Measurements from ENCODE around the gene ANAPC15. TPM values are rescaled to one million over a fixed set of nuclear protein-coding genes. Genes with fewer than 3 reads are reported as not detected.

The ANAPC15 gene
- total RNA-seq, 1 donor from 2014 or later = 21.4 TPM

DNA sequence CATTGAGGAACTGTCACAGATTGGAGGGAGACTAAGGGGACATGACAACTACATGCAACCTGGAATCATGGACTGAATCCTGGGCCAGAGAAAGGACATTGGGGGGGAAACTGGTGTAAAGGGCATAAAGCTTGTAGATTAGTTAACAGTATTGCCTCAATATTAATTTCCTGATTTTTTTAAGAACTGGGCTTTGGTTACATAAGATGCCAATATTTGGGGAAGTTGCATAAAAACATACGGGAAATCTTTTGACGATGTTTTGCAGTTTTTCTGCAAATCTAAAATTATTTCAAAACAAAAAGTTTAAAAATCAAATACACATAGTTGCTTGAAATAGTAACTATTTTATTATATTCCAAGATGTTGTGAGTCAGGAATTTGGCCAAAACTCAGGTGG is 20.2 kb upstream of the ANAPC15 start:
- no peak for ATAC-seq
- intact Hi-C loops (cut with DNase I) = no loop called here

GRCh38 chr11:72129381-72129780 is 16.9 kb upstream of the ANAPC15 start:
- DNase-seq (ENCODE audit: low spot score) = no peak
- ATAC-seq = no peak
- intact Hi-C loops (cut with DNase I) = no loop called here

More for the DNA sequence above, 20.2 kb upstream of the ANAPC15 start:
- no peak for DNase-seq (ENCODE audit: low spot score)

DNA sequence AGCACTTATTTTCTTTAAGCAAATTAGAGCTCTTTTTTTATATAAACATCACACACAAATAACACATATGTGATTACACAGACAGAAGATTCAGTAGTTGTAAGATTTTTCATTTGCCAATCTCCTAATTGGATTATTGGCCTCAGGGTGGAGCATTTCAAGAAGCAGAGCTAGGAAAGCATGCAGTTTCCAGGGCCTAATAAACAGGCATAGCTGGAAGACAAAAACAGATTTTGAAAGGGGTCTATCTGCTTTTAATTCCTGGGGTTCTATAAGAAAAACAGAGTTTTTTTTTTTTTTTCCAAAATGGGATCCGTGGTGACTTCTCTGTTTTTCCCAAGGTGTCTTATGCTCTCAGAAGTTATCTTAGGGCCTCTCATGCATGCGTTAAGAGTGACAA is 15.4 kb upstream of the ANAPC15 start:
- ATAC-seq (no peak), DNase-seq (ENCODE audit: low spot score) (no peak)
- intact Hi-C loops (cut with DNase I) = no loop called here

DNA sequence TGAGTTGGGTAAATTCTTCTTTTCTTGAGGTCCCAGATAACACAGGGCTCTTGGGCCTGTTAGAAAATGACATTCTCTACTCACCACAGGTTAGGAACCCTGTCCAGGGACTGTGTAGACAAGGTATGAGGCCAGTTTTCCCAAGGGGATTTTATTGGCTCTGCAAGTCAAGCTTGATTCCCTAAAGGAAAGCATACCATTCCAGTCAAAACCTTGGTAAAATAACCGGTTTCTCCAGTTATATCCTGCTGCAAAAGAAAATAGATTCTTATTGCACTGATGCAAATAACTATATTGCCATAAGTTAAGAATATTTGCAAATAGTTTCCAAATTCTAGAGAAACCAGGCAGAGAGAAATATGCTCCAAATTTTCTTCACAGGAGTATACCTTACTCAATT is 13.5 kb upstream of the ANAPC15 start:
- intact Hi-C loops (cut with DNase I) = no loop called here
- ATAC-seq (no peak), DNase-seq (ENCODE audit: low spot score) (no peak)

- DNase-seq (ENCODE audit: low spot score) (no peak), ATAC-seq (no peak)
- intact Hi-C loops (cut with DNase I) = no loop called here
These were observed 11.6 kb upstream of the ANAPC15 start for GRCh38 chr11:72124046-72124445.

GRCh38 chr11:72123117-72123653 is 10.7 kb upstream of the ANAPC15 start:
- DNase-seq (ENCODE audit: low spot score) = no peak
- ATAC-seq = no peak
- intact Hi-C loops (cut with DNase I) = no loop called here

- ATAC-seq (no peak), DNase-seq (ENCODE audit: low spot score) (no peak)
- intact Hi-C loops (cut with DNase I) = no loop called here
These were observed 10.1 kb upstream of the ANAPC15 start for GRCh38 chr11:72122607-72123006.

GRCh38 chr11:72120930-72121329 is 8.4 kb upstream of the ANAPC15 start:
- intact Hi-C loops (cut with DNase I) = no loop called here
- no peak for ATAC-seq
- no peak for DNase-seq (ENCODE audit: low spot score)

DNA sequence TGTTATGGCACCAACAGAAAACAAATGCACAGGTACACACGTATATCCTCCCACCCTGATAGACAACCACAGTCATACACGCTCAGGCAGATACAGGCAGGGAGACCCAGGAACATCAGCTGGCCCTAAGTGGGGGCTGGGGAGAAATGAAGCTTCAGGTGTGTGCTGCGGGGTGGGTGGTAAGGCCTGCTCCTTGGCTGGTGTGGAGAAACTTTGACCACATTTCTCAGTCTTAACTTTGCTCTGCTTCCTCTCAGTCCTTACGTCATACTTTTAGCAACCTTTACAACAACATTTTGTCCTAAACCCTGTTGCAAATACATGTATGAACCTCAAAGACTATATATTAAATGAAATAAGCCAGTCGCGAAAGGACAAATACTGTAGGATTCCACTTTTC is 6.7 kb upstream of the ANAPC15 start:
- no peak for ATAC-seq
- intact Hi-C loops (cut with DNase I) = no loop called here

GRCh38 chr11:72116019-72116755 is 3.7 kb upstream of the ANAPC15 start:
- intact Hi-C loops (cut with DNase I) = no loop called here
- DNase-seq (ENCODE audit: low spot score) (no peak), ATAC-seq (no peak)

More for the DNA sequence above, 6.7 kb upstream of the ANAPC15 start:
- no peak for DNase-seq (ENCODE audit: low spot score)

DNA sequence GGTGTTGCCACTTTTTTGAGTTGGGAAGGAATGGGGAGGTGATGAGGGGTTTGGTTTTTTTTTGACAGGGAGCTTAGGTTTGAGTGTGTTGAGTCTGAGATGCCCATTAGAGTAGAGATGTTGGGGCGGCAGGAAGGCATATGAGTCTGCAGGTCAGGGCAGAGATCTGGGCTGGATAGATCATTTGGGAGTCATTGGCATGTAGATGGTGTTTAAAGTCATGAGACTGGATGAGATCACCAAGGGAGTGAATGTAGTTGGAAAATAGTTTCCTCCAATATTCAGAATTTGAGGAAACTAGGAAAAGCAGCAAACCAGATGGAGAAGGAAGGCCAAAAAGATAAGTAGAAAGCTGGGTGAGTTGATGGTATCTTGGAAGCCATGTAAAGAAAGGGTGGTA is 2.1 kb upstream of the ANAPC15 start:
- ATAC-seq (no peak), DNase-seq (ENCODE audit: low spot score) (no peak)
- intact Hi-C loops (cut with DNase I) = no loop called here

DNA sequence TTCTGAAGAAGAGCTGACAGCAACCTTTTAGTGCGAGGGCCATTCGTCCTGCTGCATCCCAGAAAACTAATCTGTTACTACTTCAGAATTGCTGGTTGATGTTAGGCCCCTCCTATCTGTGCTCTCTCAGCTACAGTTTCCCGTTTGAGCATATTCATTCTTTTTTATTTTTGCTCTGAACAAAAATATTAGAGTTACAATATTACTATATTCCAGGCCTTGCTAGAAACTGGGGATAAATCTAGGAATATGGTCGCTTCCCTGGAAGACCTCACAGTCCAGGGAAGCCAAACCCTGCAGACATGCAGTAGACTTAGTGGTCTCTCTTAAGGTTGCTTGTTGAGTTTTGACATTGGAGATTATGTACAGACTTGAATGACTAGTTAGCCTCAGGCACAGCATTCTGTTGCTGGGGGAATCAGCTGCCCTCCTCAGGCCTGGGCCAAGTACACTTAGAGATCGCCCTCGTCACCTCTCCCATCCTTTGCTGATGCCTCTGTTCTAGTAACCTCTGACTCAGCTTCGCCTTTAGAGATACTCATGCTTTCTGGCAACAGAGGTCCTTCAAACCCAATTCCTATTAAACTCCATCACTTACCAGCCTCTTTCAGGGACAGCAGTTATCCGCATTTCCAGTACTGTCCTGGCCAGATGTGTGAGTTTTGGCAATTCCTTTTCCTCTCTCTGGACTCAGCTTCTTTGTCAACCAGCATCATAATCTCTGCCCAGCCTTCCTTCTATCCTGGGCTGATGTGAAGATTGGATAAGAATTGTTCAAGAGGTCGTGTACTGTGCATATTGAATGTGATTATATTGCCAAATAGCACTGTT is 698 bp upstream of the ANAPC15 start:
- ATAC-seq (no peak), DNase-seq (ENCODE audit: low spot score) (no peak)
- intact Hi-C loops (cut with DNase I) = no loop called here

- no peak for ATAC-seq
- intact Hi-C loops (cut with DNase I) = no loop called here
- DNase-seq (ENCODE audit: low spot score) = no peak
These were observed 974 bp downstream of the ANAPC15 start for GRCh38 chr11:72111300-72112142.

- DNase-seq (ENCODE audit: low spot score) (no peak), ATAC-seq (no peak)
- intact Hi-C loops (cut with DNase I) = no loop called here
These were observed 6.6 kb downstream of the ANAPC15 start, which contains the start of gene TOMT for GRCh38 chr11:72105888-72106287. TSS of gene TOMT (plus strand) at chr11:72105924. CDS start at chr11:72105952, 28 bp downstream.

GRCh38 chr11:72103754-72104167 is 8.7 kb downstream of the ANAPC15 start:
- DNase-seq (ENCODE audit: low spot score) (no peak), ATAC-seq (no peak)
- intact Hi-C loops (cut with DNase I) = no loop called here

DNA sequence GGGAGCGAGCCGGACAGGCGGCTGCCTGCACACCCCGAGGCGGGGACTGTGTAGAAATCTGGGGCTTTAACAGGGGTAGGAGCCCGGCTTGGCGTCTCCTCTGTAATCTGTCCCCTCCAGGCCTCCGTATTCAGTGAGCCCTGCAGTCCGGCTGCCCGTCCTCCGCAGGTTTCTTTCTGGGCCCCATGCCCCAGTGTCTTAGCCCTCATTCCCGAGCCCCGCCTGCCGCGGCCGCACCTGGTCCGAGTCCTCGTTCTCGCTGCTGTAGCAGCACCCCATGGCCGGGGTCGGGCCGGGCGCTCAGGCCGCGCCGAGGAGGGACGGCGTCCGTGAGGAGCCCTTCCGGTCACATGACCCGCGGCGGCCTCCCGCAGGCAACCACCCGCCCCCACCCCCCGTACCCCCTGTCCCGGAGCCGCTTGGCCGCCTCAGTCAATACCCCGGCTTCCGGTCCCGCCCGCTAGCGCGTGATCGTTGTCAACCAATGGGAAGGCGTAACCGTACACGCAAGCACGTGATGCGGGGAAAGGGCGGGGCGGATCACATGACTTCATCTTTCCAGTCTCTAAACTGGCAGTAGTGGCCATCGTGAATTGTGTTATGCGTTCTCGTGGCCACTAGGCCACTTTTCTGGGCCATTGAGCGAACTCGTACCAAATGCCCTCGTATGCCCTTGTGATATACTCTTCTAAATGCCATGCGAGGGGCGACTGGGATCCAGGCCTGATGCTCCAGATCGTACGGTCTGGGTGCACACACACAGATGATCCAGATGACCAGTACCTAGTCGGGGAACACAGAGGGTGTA is 9.3 kb downstream of the ANAPC15 start, which contains the start of gene LAMTOR1:
Gene LAMTOR1 (minus strand): TSS at position 352 of the 808 bp plus-strand sequence. CDS start 73 bp downstream, at position 279.
- ATAC-seq (peak; percentile 99), DNase-seq (ENCODE audit: low spot score) (peak; percentile 100)
- intact Hi-C loops (cut with DNase I) = no loop called here

GRCh38 chr11:72102631-72102945 is 9.9 kb downstream of the ANAPC15 start:
- intact Hi-C loops (cut with DNase I) = no loop called here
- ATAC-seq (no peak), DNase-seq (ENCODE audit: low spot score) (no peak)

GRCh38 chr11:72102162-72102561 is 10.3 kb downstream of the ANAPC15 start:
- DNase-seq (ENCODE audit: low spot score) = no peak
- no peak for ATAC-seq
- intact Hi-C loops (cut with DNase I) = no loop called here

Measured in sciatic nerve (tissue), 2 donors.